ENCODE results near the gene GSTA3.
"Not testable (repeated sequence)": the region's sequence is repeated elsewhere in the genome, so short reads cannot be mapped to it uniquely, and the experiment has no call there.

Gene GSTA3

DNA sequence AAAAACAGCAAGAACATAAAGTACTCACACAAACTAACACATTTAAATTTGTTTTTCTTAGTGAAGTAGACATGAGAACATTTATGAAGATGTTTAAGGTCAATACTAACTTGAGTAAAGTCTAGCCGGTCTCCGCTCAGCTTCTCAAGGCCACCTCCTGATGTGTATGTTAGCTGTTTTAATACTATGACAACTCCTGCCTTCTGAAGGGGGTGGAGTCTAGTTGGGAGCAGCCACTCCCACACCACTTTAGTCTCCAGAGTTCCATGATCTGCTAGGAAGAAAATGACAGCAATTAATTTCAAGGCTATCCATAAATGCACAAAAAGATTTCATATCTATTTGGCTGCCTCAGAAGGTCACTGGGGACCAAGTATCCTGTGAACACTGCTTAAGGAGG, at the start of gene GSTA3:
Gene GSTA3, minus strand, starts transcription at position 168 of the 400 bp plus-strand sequence. CDS start 3,864 bp downstream, outside the sequence.
- no peak for DNase-seq (ENCODE audit: low spot score)

DNA sequence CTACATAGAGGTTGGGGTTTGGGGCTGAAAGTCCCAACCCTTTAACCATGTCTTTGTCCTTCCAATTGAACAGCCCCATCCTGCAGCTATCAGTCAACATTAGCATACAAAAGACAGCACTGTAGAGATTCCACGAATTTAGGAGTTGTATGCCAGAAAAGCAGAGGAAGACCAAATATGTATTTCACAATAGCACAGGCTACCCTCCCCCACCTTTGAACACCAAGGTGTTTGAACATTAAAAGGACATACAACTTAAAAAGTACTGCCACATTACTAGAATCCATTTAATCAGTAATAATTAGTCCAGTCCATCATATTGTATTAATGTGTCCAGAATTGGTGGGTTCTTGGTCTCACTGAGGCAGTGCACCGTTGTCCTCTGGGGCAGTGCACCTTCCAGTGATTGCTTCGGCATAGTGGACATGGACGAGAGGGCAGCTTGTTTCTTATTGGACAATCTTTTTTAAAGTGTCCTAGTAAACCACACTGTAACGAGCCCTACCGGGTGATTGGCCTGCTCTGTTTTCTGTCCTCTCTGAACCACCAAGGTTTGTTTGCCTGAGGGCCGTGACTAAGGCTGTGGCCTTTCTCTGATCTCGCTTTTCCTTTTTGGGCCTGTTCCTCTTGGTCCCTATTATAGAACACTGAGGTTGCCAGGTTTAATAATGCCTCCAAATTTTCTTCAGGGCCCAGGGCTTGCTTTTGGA, 49.2 kb upstream of the GSTA3 start:
- no peak for DNase-seq (ENCODE audit: low spot score)

DNA sequence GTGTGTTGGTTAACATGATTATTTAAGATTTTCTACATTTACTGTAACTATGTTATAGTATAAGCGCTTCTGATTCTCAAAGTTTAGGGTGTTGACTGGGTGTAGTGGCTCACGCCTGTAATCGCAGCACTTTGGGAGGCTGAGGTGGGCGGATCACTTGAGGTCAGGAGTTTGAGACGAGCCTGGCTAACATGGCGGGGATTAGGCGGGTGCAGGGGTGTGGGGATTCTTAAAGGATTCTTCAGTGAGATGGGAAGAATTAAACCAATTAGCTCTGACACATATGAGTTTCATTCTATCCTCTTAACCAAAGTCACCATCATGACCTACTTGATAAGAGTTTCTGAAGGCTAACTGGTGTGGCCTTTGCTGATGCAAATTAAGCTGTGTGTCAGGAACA, 46.4 kb upstream of the GSTA3 start:
- DNase-seq (ENCODE audit: low spot score): no peak

DNA sequence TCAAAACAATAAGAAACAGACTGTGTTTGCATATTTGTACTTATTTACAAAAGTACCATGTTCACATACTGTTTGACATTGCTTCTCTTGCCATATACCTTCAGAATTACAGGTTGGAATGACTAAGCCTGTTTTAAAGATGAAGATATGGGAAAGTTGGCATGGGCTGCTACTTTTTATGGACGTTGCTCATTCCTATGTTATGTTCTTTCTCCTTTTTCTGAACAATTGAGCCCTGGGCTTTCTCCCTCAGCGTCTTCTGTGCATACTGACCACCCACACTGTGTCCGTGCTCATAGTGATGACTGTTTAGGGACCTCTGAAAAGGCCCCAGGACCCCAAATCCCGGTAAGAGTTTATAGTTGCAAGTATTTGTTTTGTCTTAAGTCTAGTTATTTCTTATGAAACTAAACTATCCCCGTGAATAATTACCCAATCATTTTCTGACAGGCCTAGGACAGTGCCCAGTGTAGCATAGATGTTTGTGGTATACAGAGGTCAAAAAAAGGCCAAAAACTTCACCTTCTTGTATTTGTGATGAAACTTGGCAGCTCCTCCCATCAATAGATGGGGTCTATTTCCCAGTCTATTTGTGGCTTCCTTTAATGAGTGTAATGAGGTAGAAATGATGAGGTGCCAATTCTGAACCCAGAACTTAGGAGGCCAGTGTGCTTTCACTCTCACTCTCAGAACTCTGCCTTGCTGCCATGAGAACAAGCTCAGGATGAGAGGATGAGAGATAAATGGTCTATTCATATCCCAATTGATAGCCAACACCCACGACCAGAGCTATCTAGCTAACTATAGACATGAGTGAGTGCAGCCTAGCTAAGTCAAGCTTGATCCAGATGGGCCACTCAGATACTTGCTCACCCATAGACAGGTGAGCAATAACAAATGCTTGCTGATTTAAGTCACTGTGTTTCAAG, 44.7 kb upstream of the GSTA3 start:
- no peak for DNase-seq (ENCODE audit: low spot score)

DNA sequence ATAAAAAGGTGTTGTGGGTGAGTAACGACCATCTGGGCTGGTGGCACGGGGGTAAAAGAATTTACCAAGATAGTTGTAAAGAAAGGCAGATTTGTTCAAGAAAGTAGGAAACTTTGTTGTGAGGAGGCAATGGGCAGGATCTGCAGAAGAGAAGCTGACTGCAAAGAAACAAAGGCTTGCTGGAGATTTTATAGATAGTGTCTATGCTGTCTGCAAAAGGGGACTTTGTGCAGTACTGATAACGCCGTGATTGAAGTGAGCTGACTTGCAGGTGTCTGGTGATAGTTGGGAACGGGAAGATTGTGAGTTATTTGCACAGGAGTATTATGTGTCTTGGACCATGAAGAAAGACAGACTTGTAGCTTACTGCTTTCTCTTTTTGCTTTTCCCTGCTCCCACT, 36.8 kb upstream of the GSTA3 start:
- no peak for DNase-seq (ENCODE audit: low spot score)

DNA sequence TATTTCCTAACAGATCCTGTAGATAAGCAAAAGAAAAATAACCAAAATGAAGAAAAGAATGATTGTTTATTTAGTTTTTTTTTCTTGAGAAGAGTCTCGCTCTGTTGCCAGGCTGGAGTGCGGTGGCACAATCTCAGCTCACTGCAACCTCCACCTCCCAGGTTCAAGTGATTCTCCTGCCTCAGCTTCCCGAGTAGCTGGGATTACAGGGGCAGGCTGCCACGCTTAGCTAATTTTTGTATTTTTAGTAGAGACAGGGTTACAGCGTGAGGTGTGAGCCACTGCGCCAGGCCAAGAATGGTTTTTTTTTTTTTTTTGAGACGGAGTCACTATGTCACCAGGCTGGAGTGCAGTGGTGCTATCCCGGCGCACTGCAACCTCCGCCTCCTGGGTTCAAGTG, 33.3 kb upstream of the GSTA3 start:
- not testable (repeated sequence) for DNase-seq (ENCODE audit: low spot score)

DNA sequence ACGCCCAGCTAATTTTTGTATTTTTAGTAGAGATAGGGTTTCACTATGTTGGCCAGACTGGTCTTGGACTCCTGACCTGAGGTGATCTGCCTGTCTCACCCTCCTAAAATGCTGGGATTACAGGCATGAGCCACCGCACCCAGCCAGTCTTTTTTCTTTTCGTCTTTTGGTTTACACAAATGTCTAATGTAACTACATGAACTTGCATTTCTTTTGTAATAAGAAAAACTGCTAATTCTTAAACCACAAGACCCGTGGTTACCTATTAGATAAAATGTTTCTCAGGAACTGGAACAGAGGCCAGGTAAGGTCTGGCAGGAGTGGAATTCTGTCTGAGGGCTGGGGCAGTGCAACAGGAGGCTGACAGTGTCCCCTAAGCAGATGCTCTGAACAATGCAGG, 32.7 kb upstream of the GSTA3 start:
- DNase-seq (ENCODE audit: low spot score): no peak

DNA sequence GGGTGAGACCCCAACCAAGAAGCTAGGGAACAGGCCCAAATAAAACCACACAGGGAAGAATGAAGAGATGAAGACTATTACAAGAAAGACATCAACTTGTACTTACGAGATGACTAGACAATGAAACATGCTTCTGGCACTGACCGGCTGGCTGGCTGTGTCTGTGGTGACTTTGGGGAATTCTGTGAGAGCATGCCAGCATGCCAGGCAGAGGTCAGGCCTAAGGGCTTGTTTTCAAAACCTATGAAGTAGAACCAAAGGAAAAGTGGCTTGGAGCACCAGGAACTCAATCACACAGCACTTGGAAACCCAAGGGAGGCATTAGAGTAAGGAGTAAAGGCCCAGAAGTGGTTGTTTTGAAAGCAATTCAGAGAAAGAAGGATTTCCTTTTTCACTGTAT, 28.4 kb upstream of the GSTA3 start:
- no peak for DNase-seq (ENCODE audit: low spot score)

DNA sequence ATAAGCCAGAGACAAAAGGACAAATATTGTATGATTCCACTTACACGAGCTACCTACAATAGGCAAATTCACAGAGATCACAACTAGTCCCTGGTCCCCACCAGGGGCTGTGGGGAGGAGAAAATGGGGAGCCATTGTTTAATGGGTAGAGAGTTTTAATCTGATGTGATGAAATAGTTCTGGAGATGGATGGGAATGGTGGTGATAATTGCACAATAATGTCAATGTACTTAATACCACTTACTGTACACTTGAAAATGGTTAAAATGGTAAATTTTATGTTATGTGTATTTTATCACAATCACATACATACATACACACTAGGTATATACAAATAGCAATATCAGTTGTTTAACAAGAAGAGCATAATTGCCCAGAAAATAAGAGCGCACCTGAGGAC, 24.3 kb upstream of the GSTA3 start:
- DNase-seq (ENCODE audit: low spot score): no peak

DNA sequence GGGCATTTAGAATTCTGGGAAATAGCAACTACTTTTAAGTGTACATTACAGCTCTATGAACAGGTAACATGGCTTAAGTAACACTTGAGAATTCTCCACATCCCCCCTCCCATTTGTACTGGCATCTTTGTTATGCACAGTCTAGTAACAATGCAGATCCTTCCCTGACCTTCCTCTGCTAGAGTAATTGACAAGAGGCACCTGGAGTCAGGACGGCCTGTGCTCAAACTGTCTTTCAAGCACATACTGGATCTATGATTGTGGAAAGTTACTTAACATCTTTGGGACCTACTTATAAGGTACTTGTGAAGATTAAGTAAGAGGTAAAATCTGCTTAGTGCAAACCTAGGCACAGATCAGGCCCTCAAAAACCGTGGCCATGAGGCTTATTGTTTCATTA, 21.9 kb upstream of the GSTA3 start:
- no peak for DNase-seq (ENCODE audit: low spot score)

DNA sequence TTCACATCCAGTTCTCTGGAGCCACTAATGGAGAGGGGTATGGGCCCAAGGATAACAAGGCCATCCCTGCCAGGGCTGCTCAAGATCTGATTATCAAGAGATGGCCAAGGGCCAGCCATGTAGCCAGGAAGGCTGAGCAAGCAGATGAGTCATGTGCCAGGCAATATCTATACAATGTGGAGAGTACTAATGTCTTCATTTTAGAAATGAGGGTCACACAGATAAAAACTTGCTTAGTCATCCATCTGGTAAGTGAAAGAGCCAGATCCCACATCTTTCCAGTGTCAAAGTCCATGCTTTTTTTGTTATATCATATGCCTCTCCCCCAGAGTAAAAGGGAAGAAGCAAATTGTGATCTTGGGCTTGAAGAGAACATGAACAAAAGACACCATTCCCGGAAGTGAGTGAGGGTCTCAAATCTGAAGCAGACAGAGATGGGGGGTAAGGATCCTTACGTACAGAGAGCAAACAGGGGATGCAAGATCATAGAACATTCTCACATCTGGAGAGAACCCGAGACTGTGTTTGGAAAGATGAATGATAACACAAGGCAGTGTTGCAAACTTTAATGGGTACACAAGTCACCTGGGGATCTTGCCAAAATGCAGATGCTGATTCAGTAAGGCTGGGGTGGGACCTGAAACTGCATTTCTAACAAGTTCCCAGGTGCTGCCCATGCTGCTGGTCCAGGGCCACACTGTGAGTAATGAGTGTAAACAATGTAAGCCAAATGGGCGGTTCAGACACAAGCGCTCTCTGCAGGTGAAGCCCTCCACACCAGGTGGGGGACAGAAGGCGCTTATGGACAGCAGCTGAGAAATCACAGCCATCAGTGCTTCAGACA, 20.0 kb upstream of the GSTA3 start:
- DNase-seq (ENCODE audit: low spot score): no peak

DNA sequence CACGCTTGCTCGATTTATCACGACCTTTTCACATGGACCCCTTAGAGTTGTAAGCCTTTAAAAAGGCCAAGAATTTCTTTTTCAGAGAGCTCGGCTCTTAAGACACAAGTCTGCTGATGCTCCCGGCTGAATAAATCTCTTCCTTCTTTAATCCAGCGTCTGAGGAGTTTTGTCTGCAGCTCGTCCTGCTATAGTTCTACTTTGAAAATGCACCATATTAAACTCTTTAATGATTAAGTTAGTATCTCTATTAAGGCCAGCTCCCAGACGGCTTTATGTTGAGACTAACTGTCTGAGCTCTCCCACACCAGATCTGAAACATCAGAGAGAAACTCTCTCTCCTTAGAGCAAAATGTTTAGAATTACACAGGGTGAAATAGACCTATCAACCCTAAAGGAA, 18.0 kb upstream of the GSTA3 start:
- no peak for DNase-seq (ENCODE audit: low spot score)

DNA sequence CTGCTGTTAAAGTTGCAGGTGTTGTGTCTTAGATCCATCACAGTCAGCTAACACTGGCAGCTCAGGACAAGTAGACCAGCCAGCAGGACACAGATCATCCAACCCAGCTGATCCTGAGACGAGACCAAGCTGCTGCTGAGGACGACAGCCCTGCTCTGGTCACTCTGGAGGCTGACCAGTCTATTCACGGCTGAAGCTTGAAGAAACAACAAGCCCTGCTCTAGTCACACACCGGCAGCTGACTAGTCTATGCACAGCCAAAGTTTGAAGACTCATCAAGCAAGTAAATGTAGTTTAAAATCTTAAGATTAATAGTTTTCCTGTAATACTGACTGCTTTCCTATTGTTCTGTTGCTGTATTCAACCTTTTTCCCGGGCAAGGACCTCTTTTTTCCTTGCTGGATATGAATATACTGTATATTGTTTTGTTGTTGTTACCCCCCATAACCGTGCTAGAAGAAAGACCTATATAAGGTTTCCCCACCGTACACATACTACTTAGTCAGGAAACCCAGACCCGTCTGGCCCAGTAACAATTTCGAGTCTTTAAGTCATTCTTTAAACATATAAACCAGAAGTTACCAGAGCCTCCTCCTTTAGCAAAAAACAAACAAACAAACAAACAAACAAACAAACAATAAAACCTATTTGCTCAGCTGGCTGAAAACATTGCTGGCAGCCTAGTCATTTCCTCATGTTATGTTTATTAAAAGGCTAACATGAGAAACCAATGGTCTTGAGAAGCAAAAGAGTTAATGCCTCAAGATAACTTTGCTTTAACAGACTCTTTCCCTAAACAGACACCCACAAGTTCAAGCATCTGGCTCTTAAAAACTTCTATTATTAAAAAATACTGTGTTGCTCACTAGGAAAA, 16.7 kb upstream of the GSTA3 start:
- DNase-seq (ENCODE audit: low spot score): no peak

DNA sequence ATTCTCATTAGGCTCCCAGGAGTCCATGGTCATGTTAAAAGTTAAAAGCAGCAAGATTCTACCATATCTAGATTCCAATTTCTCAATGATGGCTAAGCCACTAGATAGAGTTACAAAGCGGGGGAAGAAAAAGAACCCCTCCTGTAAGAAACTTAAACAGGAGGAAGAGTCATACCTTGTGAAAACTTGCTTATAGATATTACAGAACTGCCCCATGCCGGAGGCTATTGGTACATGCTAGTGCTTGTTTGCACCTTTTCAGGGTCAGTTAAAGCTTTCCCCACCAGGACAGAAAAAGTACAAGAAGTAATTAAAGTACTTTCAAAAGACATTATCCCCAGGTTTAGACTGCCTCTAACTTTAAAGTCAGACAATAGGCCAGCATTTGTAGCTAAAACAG, 15.5 kb upstream of the GSTA3 start:
- DNase-seq (ENCODE audit: low spot score): no peak

DNA sequence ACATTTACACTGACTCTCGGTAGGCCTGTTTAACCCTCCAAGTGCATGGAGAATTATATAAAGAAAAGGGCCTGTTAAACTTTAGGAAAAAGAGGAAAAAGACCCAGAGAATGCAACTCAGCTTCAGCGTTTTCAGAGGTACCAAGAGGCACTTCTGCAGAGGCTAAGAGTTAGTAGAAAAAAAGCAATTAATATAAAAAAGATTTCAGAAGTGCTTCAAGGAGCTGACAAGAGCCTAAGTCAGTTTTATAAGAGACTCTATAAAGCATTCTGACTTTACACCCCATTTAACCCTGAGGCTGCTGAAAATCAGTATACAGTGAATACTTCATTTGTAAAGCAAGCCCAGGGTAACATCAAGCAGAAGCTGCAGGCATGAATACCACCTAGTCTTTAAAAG, 14.2 kb upstream of the GSTA3 start:
- not testable (repeated sequence) for DNase-seq (ENCODE audit: low spot score)

DNA sequence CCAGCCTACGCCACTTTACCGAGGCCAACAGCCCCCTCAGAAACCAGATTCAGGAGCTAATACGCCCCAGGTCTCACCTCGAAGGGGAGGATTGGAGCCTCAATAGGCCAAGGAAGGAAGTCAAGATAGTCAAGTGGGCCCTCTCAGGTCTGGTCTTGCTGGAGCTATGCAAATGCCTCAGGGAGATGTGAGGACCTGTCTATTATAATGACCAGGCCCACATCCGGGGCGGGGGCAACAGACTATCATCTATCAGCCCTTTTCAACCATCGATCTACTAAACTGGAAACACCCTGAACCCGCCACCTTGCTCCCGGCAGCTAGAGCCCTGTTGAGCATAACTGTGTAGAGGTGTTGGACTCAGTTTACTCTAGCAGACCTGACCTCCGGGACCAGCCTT, 12.7 kb upstream of the GSTA3 start:
- DNase-seq (ENCODE audit: low spot score): no peak

DNA sequence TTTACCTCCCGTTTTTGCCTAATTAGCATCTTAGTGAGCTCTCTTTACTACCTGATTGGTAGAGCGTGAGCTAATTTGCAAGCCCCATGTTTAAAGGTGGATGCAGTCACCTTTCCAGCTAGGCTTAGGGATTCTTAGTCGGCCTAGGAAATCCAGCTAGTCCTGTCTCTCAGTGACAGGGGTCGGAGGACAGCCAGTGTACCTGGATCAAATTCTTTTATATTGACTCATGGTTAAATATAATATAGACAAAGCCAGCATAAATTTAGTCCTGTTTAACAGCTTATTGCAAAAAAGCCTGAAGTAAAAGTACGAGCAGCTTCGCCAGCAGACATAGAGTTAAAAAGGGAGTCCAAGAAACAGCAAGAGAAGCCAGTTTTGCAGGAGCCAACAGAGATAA, 12.2 kb upstream of the GSTA3 start:
- DNase-seq (ENCODE audit: low spot score): no peak

DNA sequence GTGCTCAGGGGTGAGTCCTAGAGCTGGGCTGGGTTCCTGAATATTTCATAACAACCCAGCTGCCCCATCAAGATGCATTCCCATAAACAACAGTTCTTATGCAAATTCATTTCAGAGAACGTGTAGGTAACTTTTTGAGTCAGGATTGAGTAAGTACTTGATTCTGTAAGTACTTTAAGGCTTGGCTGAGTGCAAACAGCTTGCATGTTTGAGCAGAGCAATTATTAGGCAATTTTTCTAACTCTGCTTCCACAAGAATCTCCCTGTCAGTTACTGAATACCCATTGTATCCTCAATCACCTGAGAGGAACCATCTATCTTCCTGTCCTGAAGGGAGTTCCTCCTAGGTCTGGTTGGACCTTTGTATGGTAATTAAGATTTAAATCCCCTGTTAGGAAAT, 10.0 kb upstream of the GSTA3 start:
- not testable (repeated sequence) for DNase-seq (ENCODE audit: low spot score)

DNA sequence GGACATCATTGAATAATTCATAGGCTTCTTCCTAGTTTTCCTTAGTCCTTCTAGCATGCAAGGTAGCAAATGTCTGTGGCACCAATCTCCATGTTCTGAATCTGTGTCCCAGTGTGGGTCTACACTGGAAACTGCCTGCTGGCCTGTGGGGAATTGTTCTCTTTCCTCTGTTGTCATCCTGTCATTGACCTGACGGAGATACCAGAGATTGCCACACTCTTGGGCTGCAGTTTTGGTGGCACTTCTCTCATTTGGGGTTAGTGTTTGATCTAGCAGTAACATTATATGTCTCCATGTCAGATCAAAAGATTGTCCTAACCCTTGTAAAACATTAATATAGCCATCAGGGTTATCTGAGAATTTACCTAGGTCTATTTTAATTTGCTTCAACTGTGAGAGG, 9.3 kb upstream of the GSTA3 start:
- DNase-seq (ENCODE audit: low spot score): not testable (repeated sequence)

DNA sequence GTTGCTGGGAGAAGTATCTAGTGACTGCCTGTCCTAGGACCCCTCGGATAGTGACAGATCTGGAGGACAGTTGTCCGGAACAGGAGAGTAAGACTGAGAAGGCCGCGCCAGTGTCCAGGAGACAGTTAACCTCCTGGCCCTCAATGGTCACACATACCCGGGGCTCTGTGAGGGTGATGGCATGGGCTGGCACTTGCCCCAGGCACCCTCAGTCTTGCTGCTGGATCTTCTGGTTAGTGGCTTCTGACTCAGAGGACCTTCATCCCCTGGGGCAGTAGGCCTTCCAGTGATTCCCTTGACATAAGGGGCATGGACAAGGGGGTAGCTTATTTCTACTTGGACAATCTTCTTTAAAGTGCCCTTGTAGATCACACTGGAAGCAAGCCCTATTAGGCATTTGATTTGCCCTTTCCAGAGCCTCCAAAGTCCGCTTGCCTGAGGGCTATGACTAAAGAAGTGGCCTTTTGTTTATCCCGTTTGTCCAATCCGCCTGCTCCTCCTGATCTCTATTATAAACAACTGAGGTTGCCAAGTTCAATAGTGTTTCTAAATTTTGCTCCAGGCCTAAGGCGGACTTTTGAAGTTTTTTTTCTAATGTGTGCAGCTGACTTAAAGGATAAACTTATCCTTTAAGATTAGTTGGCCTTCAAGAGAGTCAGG, 8.7 kb upstream of the GSTA3 start:
- not testable (repeated sequence) for DNase-seq (ENCODE audit: low spot score)

DNA sequence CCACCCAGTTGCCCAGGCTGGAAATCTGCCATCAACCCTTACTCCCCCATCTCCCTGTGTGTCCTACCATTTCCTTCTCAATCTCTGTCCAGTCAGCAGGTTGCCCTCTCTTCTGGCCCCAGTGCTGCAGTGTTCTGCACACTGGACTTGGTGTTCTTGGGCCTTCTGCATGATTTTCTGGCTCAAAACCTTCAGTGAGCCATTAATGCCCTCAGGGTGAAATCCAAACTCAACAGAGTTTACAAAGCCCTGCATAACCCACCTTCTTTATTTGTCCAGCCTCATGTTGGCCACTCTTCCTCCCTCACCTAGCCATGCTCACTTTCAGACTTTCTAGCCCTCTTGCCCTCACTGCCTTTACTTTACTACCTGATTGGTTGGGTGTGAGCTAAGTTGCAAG, 5.0 kb upstream of the GSTA3 start:
- DNase-seq (ENCODE audit: low spot score): no peak
